Superior temporal gyrus (tissue), 1 donor: ENCODE results near the gene MDH2.
"Not testable (repeated sequence)": the region's sequence is repeated elsewhere in the genome, so short reads cannot be mapped to it uniquely, and the experiment has no call there.

Experiments
- DNase-seq: peaks from one replicate; pipeline ENCODE4 v3.0.0-alpha.2; 2016; ENCODE audit errors: extremely low spot score

The MDH2 gene

GRCh38 chr7:76072243-76073148 is 24.6 kb downstream of the MDH2 start:
- no peak for DNase-seq

GRCh38 chr7:76073335-76073990 is 25.6 kb downstream of the MDH2 start:
- DNase-seq = no peak

GRCh38 chr7:76074306-76074971 is 26.5 kb downstream of the MDH2 start:
- DNase-seq = no peak

GRCh38 chr7:76074972-76075370 is 27.1 kb downstream of the MDH2 start:
- no peak for DNase-seq

GRCh38 chr7:76076995-76077394 is 29.1 kb downstream of the MDH2 start:
- DNase-seq = no peak

- no peak for DNase-seq
Observed at GRCh38 chr7:76077435-76077834, 29.5 kb downstream of the MDH2 start.

- no peak for DNase-seq
Observed at GRCh38 chr7:76080204-76080603, 32.3 kb downstream of the MDH2 start.

- not testable (repeated sequence) for DNase-seq
Observed at GRCh38 chr7:76084115-76084514, 36.2 kb downstream of the MDH2 start.

GRCh38 chr7:76086070-76086469 is 38.2 kb downstream of the MDH2 start:
- no peak for DNase-seq

GRCh38 chr7:76087362-76087791 is 39.5 kb downstream of the MDH2 start:
- DNase-seq = not testable (repeated sequence)

GRCh38 chr7:76089865-76090475 is 42.1 kb downstream of the MDH2 start:
- no peak for DNase-seq

- no peak for DNase-seq
Observed at GRCh38 chr7:76091506-76091905, 43.6 kb downstream of the MDH2 start.

- not testable (repeated sequence) for DNase-seq
Observed at GRCh38 chr7:76093531-76093930, 45.6 kb downstream of the MDH2 start.

- DNase-seq = not testable (repeated sequence)
Observed at GRCh38 chr7:76094326-76094725, 46.4 kb downstream of the MDH2 start.

GRCh38 chr7:76095908-76096307 is 48.0 kb downstream of the MDH2 start:
- DNase-seq = no peak

- DNase-seq = not testable (repeated sequence)
Observed at GRCh38 chr7:76101693-76102437, 54.0 kb downstream of the MDH2 start.

- not testable (repeated sequence) for DNase-seq
Observed at GRCh38 chr7:76103788-76104187, 55.9 kb downstream of the MDH2 start.

- DNase-seq = not testable (repeated sequence)
Observed at GRCh38 chr7:76106130-76106529, 58.2 kb downstream of the MDH2 start.

GRCh38 chr7:76106893-76107292 is 59.0 kb downstream of the MDH2 start:
- DNase-seq = no peak

GRCh38 chr7:76108540-76109233 is 60.8 kb downstream of the MDH2 start:
- no peak for DNase-seq
